Measurements from ENCODE around the gene MAP6D1. TPM values are rescaled to one million over a fixed set of nuclear protein-coding genes. Genes with fewer than 3 reads are reported as not detected.

The MAP6D1 gene
- 1.8 and 4.2 TPM in 2 replicates for total RNA-seq
- 1.2 TPM for total RNA-seq (2013)
- polyA plus RNA-seq = 0.43 and 0.46 TPM in 2 replicates
- polyA minus RNA-seq = 1.9 and 5.7 TPM in 2 replicates

GRCh38 chr3:183825456-183826161 is at the start of gene MAP6D1:
Gene MAP6D1, minus strand, starts transcription at chr3:183825577. Its CDS starts 30 bp downstream, at chr3:183825547.
- Mint-ChIP-seq H3K4me3 (peak within 1 kb of the TSS; percentile 86), H3K27ac (peak within 1 kb of the TSS; percentile 50), H3K4me1 (peaks cover 16% of the 10 kb centered on the region), H3K27me3 (peaks cover 4% of the 10 kb centered on the region), H3K9me3 (ENCODE audit: insufficient read depth) (no peaks in the 10 kb centered on the region)
- Histone ChIP-seq H3K27ac (ENCODE audit: low read length in 2 of 2) (no peak within 1 kb of the TSS), H4K20me1 (ENCODE audit: control insufficient read depth, insufficient read depth, low read length, poor library complexity, severe bottlenecking) (no peaks in the 10 kb centered on the region), H3K9ac (ENCODE audit: low read length) (peak within 1 kb of the TSS; percentile 62), H3K4me1 (ENCODE audit: control insufficient read depth in 2 of 2, insufficient read depth in 2 of 2, low read length in 2 of 2) (peaks cover 11 to 14% of the 10 kb centered on the region in 2 donors), H3K4me3 (ENCODE audit: control extremely low read depth in 1 of 5, extremely low read depth in 1 of 5, insufficient read depth in 1 of 5, low read depth in 2 of 5, low read length in 4 of 5) (peak within 1 kb of the TSS; percentile 11 to 56 (median 51)), H3K27me3 (replicated peaks in 1 of 4; ENCODE audit: control extremely low read depth in 1 of 4, control insufficient read depth in 3 of 4, insufficient read depth in 4 of 4, low read length in 3 of 4) (peaks cover 0 to 12% (median 2%) of the 10 kb centered on the region in 4 experiments), H3K36me3 (replicated peaks in 1 of 2; ENCODE audit: control extremely low read depth in 1 of 2, control insufficient read depth in 1 of 2, extremely low read depth in 1 of 2, insufficient read depth in 2 of 2, low read length in 1 of 2) (peaks cover 0 to 11% of the 10 kb centered on the region in 2 experiments), H3K4me2 (replicated peaks; ENCODE audit: low read depth, low read length, poor library complexity, severe bottlenecking) (peak within 1 kb of the TSS; percentile 89), H3K79me2 (ENCODE audit: control insufficient read depth, insufficient read depth, low read length) (no peaks in the 10 kb centered on the region), H3K9me3 (ENCODE audit: control extremely low read depth in 1 of 3, control insufficient read depth in 2 of 3, insufficient read depth in 1 of 3, low read length in 2 of 3) (no peaks in the 10 kb centered on the region), H2AFZ (ENCODE audit: insufficient read depth, low read depth, low read length, poor library complexity, severe bottlenecking) (peak within 1 kb of the TSS; percentile 59)
- ChIA-PET POLR2A (interaction anchor here (0.6 kb wide), 1 partner anchor 850 kb away, joined by 3 read pairs; no protein-coding TSS in a partner anchor), CTCF (interaction anchor here (2.8 kb wide), 1 partner anchor 59 kb away, joined by 12 read pairs; the partner anchor contains the start of gene PARL)
- TF ChIP-seq CTCF (IDR thresholded peaks at IDR 0.05) (no peak), EZH2 (IDR thresholded peaks at IDR 0.05; ENCODE audit: borderline replicate concordance, insufficient read depth, low read depth, low read length, poor library complexity, severe bottlenecking) (no peak)
- intact Hi-C loops (cut with micrococcal nuclease) = loop anchor here (1.0 kb wide), 1 partner anchor 59 kb away; the partner anchor contains the start of gene PARL
- DNase-seq (peak; percentile 54), ATAC-seq (ENCODE audit: low read depth) (peak; percentile 82)
- WGBS (ENCODE audit: insufficient coverage) = 8% methylated on average over 60 of the region's 69 CpGs

- ATAC-seq (ENCODE audit: low read depth) = no peak
- WGBS (ENCODE audit: insufficient coverage) = 100% methylated on average over 1 of the region's 3 CpGs
- Histone ChIP-seq H4K20me1 (ENCODE audit: control insufficient read depth, insufficient read depth, low read length, poor library complexity, severe bottlenecking) (peaks cover 61% of the 10 kb centered on the region), H3K79me2 (ENCODE audit: control insufficient read depth, insufficient read depth, low read length) (peaks cover 74% of the 10 kb centered on the region), H2AFZ (ENCODE audit: insufficient read depth, low read depth, low read length, poor library complexity, severe bottlenecking) (no peak overlapping the region), H3K36me3 (replicated peaks in 1 of 2; ENCODE audit: control extremely low read depth in 1 of 2, control insufficient read depth in 1 of 2, extremely low read depth in 1 of 2, insufficient read depth in 2 of 2, low read length in 1 of 2) (peaks cover 0 to 2% of the 10 kb centered on the region in 2 experiments), H3K4me3 (ENCODE audit: control extremely low read depth in 1 of 5, extremely low read depth in 1 of 5, insufficient read depth in 1 of 5, low read depth in 2 of 5, low read length in 4 of 5) (no peak overlapping the region), H3K4me1 (ENCODE audit: control insufficient read depth in 2 of 2, insufficient read depth in 2 of 2, low read length in 2 of 2) (peaks cover 0 to 2% of the 10 kb centered on the region in 2 donors), H3K27me3 (replicated peaks in 1 of 4; ENCODE audit: control extremely low read depth in 1 of 4, control insufficient read depth in 3 of 4, insufficient read depth in 4 of 4, low read length in 3 of 4) (no peaks in the 10 kb centered on the region), H3K9ac (ENCODE audit: low read length) (no peak overlapping the region), H3K4me2 (replicated peaks; ENCODE audit: low read depth, low read length, poor library complexity, severe bottlenecking) (no peak overlapping the region), H3K27ac (ENCODE audit: low read length in 2 of 2) (no peak overlapping the region), H3K9me3 (ENCODE audit: control extremely low read depth in 1 of 3, control insufficient read depth in 2 of 3, insufficient read depth in 1 of 3, low read length in 2 of 3) (no peaks in the 10 kb centered on the region)
- Mint-ChIP-seq H3K27me3 (no peaks in the 10 kb centered on the region), H3K4me3 (no peak overlapping the region), H3K9me3 (ENCODE audit: insufficient read depth) (no peaks in the 10 kb centered on the region), H3K4me1 (peaks cover 38% of the 10 kb centered on the region), H3K27ac (no peak overlapping the region)
- no peak for DNase-seq
- CTCF ChIA-PET = interaction anchor here (0.6 kb wide), 1 partner anchor 475 kb away, joined by 4 read pairs; no protein-coding TSS in a partner anchor
- POLR2A ChIA-PET = interaction anchor here (0.6 kb wide), 1 partner anchor 14 kb away, joined by 3 read pairs; no protein-coding TSS in a partner anchor
- TF ChIP-seq CTCF (IDR thresholded peaks at IDR 0.05) = no peak
- intact Hi-C loops (cut with micrococcal nuclease) = no loop called here
Measured at GRCh38 chr3:183873914-183874313, 48.5 kb upstream of the MAP6D1 start.
